Aorta (tissue), 5 donors: ENCODE data around the gene KCNJ1. TPM values are rescaled to one million over a fixed set of nuclear protein-coding genes. Genes with fewer than 3 reads are reported as not detected.

Source experiments
- ATAC-seq: fragments of 200-7000 bp; cut with Tn5 transposase; one replicate; pipeline ENCODE4 v1.9.1; 2022; ENCODE audit warnings: moderate library complexity; ENCODE audit not compliant: low FRiP score
- DNase-seq, 2 donors: peaks; one replicate each; pipeline ENCODE4 v3.0.0-alpha.2; 2020
- H3K27ac ChIP-seq, 2 donors: one replicate each; pipeline ENCODE4 v1.5.1; 2013; ENCODE audit warnings: low read length in 2 of 2, mild to moderate bottlenecking in 2 of 2, moderate library complexity in 2 of 2, control low read depth in 1 of 2, inconsistent platforms in 1 of 2, low read depth in 1 of 2
- H3K27me3 ChIP-seq, 2 donors: one replicate each; pipeline ENCODE4 v1.6.1; 2013; ENCODE audit warnings: control low read depth in 1 of 2, low read length in 1 of 2, mild to moderate bottlenecking in 1 of 2, moderate library complexity in 1 of 2; ENCODE audit not compliant: insufficient read depth in 2 of 2, control insufficient read depth in 1 of 2
- H3K36me3 ChIP-seq, 2 donors: one replicate each; pipeline ENCODE4 v1.6.1; 2013; ENCODE audit warnings: control low read depth in 1 of 2, low read length in 1 of 2, mild to moderate bottlenecking in 1 of 2; ENCODE audit not compliant: insufficient read depth in 2 of 2, control insufficient read depth in 1 of 2
- H3K4me1 ChIP-seq, 2 donors: one replicate each; pipeline ENCODE4 v1.6.1; 2013; ENCODE audit warnings: low read length in 2 of 2, control low read depth in 1 of 2, mild to moderate bottlenecking in 1 of 2, moderate library complexity in 1 of 2; ENCODE audit not compliant: insufficient read depth in 2 of 2, control insufficient read depth in 1 of 2
- H3K4me3 ChIP-seq, 2 donors: one replicate each; pipeline ENCODE4 v1.5.1; 2013; ENCODE audit warnings: low read length in 2 of 2, control low read depth in 1 of 2, mild to moderate bottlenecking in 1 of 2
- H3K9me3 ChIP-seq: one replicate; pipeline ENCODE4 v1.6.1; 2013; ENCODE audit warnings: mild to moderate bottlenecking, low read length; ENCODE audit not compliant: control insufficient read depth
- WGBS, 2 donors: extraction: QIAGEN DNeasy Blood & Tissue Kit; methylation state at CpG; one replicate each; pipeline ENCODE4 v1.1.7; 2013; 5-methylcytosine and 5-hydroxymethylcytosine counted together
- intact Hi-C, 2 donors: fragments of 100-400 bp; cut with DNase I; formaldehyde crosslinking; loops; one replicate each; pipeline versions ENCODE4 v1.14.2 to v1.15.0; 2022
- polyA plus RNA-seq, 2 donors: library from polyadenylated mRNA; stranded (reverse); fragments of 200-250 nt; gene quantifications; one replicate each; pipeline ENCODE4 v1.2.3, GENCODE V29; 2013
- total RNA-seq, 2 donors: library from RNA; stranded (reverse); fragmentation: NEBNext Ultra II Directional; extraction: Animal tissue kit (Norgen Biotek cat#: 25700); gene quantifications; one replicate each; pipeline ENCODE4 v1.2.1, GENCODE V29; 2021
- donor health status: healthy with polysubstance abuse.
- donor health status: Bipolar disorder and iron deficiency.
- donor health status: DM: no; HTN: no; CAD: no.
- donor health status: DM: no; HTN: no; CAD: no.
- donor health status: DM: yes; HTN: yes; CAD: no.

The KCNJ1 gene
- total and polyA plus RNA-seq, 4 donors: 0.19 to 0.24 TPM; not detected in 2

DNA sequence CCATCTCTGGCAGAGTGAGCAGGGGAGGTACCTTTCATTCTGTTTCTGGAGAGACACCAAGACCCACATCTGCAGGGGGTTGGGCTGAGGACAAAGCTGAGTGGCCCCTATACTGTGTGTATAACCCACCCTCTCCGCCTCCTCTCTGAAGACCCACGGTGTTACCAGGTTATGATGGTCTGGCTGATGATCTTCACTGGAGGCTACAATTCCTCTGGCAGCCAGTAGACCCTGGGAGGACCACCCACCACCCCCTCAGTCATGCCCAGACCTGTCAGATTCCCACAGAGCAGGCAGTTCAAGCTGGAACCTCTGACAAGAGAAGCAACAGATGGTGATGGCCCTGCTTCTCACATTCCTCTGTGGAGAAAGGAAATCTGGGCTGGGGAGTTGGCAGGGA is 11.4 kb upstream of the KCNJ1 start:
- H3K27ac ChIP-seq: no peak overlapping the region
- no peaks in the 10 kb centered on the region for H3K9me3 ChIP-seq
- H3K4me3 ChIP-seq: no peak overlapping the region
- 87 to 88% methylated on average over 2 of the region's 2 CpGs for WGBS, 2 donors
- no peak for DNase-seq
- H3K36me3 ChIP-seq: no peaks in the 10 kb centered on the region
- no peaks in the 10 kb centered on the region for H3K27me3 ChIP-seq
- intact Hi-C loops: no loop called here
- no peak for ATAC-seq
- no peaks in the 10 kb centered on the region for H3K4me1 ChIP-seq

DNA sequence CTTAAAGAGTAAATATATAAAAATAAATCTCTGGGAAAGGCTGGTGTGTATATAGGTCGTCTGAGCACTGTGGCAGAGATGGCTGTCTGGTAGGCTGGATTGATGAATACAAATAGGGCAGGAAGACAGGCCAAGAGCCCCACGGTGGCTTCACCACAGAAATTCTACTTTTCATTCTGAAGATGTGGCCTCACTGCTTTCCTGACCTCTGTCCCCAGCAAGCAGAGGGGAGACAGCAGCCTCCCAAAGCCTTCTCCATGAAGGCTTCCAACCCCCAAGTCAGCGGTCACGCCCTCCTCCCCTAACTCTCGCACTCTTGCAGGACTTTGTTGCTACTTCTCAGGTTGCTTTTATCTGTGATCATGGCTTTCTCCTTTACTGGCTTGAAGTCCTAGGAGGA is 10.6 kb upstream of the KCNJ1 start:
- H3K9me3 ChIP-seq: no peaks in the 10 kb centered on the region
- no peak overlapping the region for H3K27ac ChIP-seq
- ATAC-seq (no peak), DNase-seq (no peak)
- no peaks in the 10 kb centered on the region for H3K27me3 ChIP-seq
- no peaks in the 10 kb centered on the region for H3K4me1 ChIP-seq
- intact Hi-C loops: no loop called here
- WGBS, 2 donors: 77 to 80% methylated on average over 5 of the region's 5 CpGs
- H3K4me3 ChIP-seq: no peak overlapping the region
- H3K36me3 ChIP-seq: no peaks in the 10 kb centered on the region

DNA sequence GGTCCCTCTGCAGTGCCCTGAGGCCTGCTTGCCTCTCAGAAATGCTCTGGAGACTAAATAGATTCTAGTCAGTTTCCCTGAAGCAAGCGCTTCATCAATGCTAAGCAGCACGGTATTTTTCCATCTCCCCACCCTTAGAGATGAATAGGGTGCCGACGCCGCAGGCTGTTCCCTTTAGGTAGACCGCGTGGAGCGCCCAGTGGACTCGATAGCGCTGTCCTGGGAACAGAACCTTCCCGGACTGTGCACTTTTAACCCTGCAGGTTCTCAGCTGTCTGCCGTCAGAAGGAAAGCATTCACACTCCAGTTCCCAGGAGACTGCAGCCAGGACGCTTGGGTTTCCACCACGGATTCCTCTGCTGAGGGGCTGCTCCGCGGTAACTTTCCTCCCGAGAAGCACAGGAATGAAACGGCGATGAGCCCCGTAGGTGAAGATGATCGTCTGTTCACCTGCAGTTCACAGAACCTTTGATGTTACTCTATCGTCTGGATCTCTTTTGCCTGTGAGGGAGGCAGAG is 9.1 kb upstream of the KCNJ1 start:
- DNase-seq: no peak
- no peaks in the 10 kb centered on the region for H3K36me3 ChIP-seq
- H3K4me1 ChIP-seq: no peaks in the 10 kb centered on the region
- H3K27me3 ChIP-seq: no peaks in the 10 kb centered on the region
- H3K4me3 ChIP-seq: no peak overlapping the region
- H3K27ac ChIP-seq: no peak overlapping the region
- no peak for ATAC-seq
- 77 to 78% methylated on average over 22 of the region's 22 CpGs for WGBS, 2 donors
- intact Hi-C loops: no loop called here
- no peaks in the 10 kb centered on the region for H3K9me3 ChIP-seq

DNA sequence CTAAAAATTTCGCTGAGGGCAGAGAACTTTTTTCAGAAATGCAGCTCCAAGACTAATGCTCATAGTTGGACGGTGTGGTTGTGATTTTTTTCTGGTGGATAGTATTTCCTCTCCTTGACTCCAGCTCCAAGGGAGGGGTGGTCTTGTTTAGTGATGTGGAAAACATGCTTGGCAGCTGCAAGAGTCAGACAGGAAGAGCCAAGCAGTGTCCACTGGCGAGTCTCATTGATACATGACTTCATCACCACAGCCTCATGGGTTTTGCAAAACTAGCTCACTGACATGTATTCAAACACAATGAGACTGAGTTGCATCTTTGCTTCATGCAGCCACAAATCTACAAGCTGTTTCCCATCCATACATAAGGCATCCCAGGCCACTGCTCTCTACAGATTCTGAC is 7.3 kb upstream of the KCNJ1 start:
- ATAC-seq (no peak), DNase-seq (no peak)
- H3K36me3 ChIP-seq: no peaks in the 10 kb centered on the region
- H3K4me3 ChIP-seq: no peak overlapping the region
- no peaks in the 10 kb centered on the region for H3K27me3 ChIP-seq
- H3K9me3 ChIP-seq: no peaks in the 10 kb centered on the region
- intact Hi-C loops: no loop called here
- no peak overlapping the region for H3K27ac ChIP-seq
- no peaks in the 10 kb centered on the region for H3K4me1 ChIP-seq
- WGBS, 2 donors: 72 to 78% methylated on average over 3 of the region's 3 CpGs

DNA sequence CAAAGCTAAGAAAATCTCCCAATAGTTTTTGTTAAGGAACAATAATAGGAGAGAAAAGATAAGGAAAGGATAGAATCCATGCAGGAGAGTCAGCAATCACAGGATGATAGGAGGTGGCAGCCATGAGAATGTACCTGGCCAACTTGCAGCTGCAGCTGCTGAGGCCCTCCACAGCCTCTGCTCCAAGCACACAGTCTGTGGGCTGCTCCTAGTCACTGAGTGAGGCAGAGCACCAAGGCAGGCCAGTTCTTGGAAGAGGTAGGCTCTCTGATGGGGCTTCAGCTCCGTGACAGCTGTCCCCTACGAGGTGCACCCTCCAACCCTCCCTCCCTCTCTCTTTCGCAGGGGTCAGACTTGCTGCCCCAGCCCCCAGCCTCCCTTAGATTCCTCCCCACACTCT is 5.5 kb upstream of the KCNJ1 start:
- intact Hi-C loops: no loop called here
- Histone ChIP-seq H3K9me3 (no peaks in the 10 kb centered on the region), H3K27ac (no peak overlapping the region), H3K36me3 (no peaks in the 10 kb centered on the region), H3K4me3 (no peak overlapping the region), H3K4me1 (no peaks in the 10 kb centered on the region), H3K27me3 (no peaks in the 10 kb centered on the region)
- DNase-seq (no peak), ATAC-seq (no peak)
- 67 to 77% methylated on average over 3 of the region's 3 CpGs for WGBS, 2 donors

DNA sequence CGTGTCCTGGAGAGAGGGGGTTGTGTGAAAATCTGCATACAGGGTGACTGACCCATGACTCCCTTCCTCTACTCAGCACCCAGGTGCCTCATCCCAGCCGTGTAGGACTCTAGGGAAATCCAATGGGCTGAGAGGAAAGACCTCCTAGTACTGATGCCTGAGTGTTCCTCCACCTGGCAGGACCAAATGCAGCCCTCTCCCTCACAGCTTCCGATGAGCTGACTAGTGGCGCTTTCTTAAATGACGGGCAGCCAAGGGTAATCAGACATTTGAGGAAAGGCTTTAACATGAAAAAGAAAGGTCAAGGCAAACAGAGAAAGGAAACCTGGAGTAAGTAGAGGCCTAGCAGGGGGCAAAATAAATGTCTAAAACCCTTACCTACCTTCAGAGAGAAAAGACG is 5.0 kb upstream of the KCNJ1 start:
- Histone ChIP-seq H3K4me3 (no peak overlapping the region), H3K9me3 (no peaks in the 10 kb centered on the region), H3K27ac (no peak overlapping the region), H3K27me3 (no peaks in the 10 kb centered on the region), H3K4me1 (no peaks in the 10 kb centered on the region), H3K36me3 (no peaks in the 10 kb centered on the region)
- DNase-seq: no peak
- intact Hi-C loops: no loop called here
- no peak for ATAC-seq
- WGBS, 2 donors: 80 to 85% methylated on average over 6 of the region's 6 CpGs

DNA sequence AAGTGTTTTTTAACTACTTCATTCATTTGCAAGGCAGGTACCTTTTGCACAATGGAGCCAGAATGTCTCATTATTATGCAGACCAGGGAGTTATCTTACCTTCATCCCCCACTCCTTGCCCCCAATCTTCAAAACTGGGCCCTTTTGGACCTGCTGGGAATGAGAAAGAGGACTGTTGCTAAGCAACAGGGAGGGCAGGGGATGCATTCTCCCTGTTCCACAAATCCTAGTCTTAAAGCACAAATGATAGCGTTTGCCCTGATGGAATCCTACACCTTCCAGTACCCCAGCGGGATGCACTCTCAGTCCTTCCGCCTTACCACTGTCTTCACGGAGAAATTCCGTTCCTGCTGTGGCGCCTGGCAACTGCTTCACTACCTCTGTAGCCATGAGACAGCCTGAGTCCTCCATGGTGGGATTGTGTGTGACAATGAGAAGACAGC is 4.1 kb upstream of the KCNJ1 start:
- Histone ChIP-seq H3K36me3 (no peaks in the 10 kb centered on the region), H3K27me3 (no peaks in the 10 kb centered on the region), H3K27ac (no peak overlapping the region), H3K4me1 (no peaks in the 10 kb centered on the region), H3K4me3 (no peak overlapping the region), H3K9me3 (no peaks in the 10 kb centered on the region)
- DNase-seq (no peak), ATAC-seq (no peak)
- intact Hi-C loops: no loop called here
- 54 to 74% methylated on average over 6 of the region's 6 CpGs for WGBS, 2 donors

DNA sequence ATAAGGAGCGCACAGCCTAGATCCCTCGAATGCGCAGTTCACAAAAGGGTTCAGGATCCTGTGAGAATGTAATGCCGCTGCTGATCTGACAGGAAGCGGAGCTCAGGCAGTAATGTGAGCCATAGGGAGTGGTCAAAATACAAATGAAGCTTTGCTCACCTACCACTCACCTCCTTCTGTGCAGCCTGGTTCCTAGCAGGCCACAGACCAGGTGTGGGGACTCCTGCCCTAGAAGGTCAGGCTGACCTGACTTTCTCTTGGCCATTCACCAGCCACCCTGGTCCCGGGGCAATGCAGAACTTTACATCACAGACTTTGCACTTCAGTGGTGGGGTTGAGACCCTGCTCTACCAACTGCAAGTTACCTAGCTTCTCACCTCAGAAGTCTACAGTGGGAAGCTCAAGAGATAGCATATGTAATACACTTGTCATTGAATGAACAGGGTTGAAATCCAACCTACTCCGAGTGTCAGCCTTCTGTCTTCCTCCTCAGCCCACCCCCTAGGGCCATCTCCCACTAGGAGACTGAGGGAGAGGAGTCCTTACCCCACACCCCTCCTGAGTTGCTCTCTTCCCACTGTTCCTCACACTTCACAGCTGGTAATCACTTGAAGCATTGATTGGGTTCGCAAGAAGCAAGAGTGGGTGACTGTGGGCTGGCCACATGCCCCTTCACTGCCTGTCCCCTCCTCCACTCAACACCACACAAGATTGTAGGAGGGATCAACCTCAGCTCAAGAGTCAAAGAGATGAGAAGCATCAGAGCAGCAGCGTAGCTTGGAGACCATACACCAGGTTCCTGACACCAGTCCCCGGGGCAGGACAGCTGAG is 2.0 kb upstream of the KCNJ1 start:
- no peak overlapping the region for H3K27ac ChIP-seq
- no peak for ATAC-seq

DNA sequence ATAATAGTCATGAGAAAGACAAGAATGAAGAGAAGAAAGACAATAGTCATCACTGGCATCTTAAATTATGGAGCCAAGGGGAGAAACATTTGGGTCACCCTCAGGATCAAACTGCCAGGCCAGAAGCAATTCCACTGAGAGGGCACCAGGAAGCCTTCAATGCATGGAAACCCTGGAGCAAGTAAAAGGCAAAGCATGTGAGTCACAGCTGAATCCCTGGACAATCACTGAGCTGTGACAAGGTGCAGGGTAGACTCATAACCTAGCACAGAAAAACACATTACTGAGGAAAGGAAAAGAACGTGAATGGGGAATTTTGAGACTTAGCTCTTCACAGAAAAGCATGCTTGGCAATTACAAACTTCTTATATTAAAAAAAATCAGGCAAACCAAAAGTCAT is 1.6 kb downstream of the KCNJ1 start:
- intact Hi-C loops: no loop called here
- DNase-seq: no peak
- ATAC-seq: no peak
- H3K36me3 ChIP-seq: no peaks in the 10 kb centered on the region
- no peak overlapping the region for H3K27ac ChIP-seq
- 77 to 90% methylated on average over 1 of the region's 1 CpG for WGBS, 2 donors
- H3K9me3 ChIP-seq: no peaks in the 10 kb centered on the region
- H3K27me3 ChIP-seq: no peaks in the 10 kb centered on the region
- no peak overlapping the region for H3K4me3 ChIP-seq
- H3K4me1 ChIP-seq: no peaks in the 10 kb centered on the region

More for the DNA sequence above, 2.0 kb upstream of the KCNJ1 start:
- H3K36me3 ChIP-seq: no peaks in the 10 kb centered on the region
- intact Hi-C loops: no loop called here
- H3K9me3 ChIP-seq: no peaks in the 10 kb centered on the region
- 95 to 98% methylated on average over 10 of the region's 10 CpGs for WGBS, 2 donors
- no peak overlapping the region for H3K4me3 ChIP-seq
- H3K4me1 ChIP-seq: no peaks in the 10 kb centered on the region
- no peaks in the 10 kb centered on the region for H3K27me3 ChIP-seq
- DNase-seq: no peak
